H9 (cell line): ENCODE data around the gene TSKU. TPM values are rescaled to one million over a fixed set of nuclear protein-coding genes. Genes with fewer than 3 reads are reported as not detected.

Experiments
- DNase-seq: peaks from one replicate; pipeline ENCODE4 v3.0.0-alpha.2; 2017
- H2AFZ ChIP-seq: one replicate; pipeline ENCODE4 v1.6.1; 2013; ENCODE audit warnings: mild to moderate bottlenecking, low read length, control low read depth, moderate library complexity
- H2AK5ac ChIP-seq: 2 replicates; pipeline ENCODE4 v1.6.1; 2013; ENCODE audit warnings: low read length, control low read depth, mixed read lengths; ENCODE audit not compliant: insufficient read length
- H2BK120ac ChIP-seq: one replicate; pipeline ENCODE4 v1.6.1; 2013; ENCODE audit warnings: low read depth, mild to moderate bottlenecking, low read length, control low read depth, inconsistent platforms; ENCODE audit not compliant: poor library complexity, severe bottlenecking
- H2BK12ac ChIP-seq: 2 replicates; pipeline ENCODE4 v1.6.1; 2013; ENCODE audit warnings: low read length, control low read depth, mixed read lengths, low read depth; ENCODE audit not compliant: insufficient read length
- H2BK15ac ChIP-seq: 2 replicates; pipeline ENCODE4 v1.6.1; 2013; ENCODE audit warnings: low read depth, low read length, control low read depth
- H2BK20ac ChIP-seq: one replicate; pipeline ENCODE4 v1.6.1; 2013; ENCODE audit warnings: low read depth, mild to moderate bottlenecking, low read length, control low read depth, inconsistent platforms; ENCODE audit not compliant: poor library complexity, severe bottlenecking
- H2BK5ac ChIP-seq: 2 replicates; pipeline ENCODE4 v1.6.1; 2013; ENCODE audit warnings: low read length, control low read depth, mixed read lengths; ENCODE audit not compliant: insufficient read length
- H3K14ac ChIP-seq: 2 replicates; pipeline ENCODE4 v1.6.1; 2013; ENCODE audit warnings: low read length, control low read depth; ENCODE audit not compliant: insufficient read depth
- H3K18ac ChIP-seq: 2 replicates; pipeline ENCODE4 v1.6.1; 2013; ENCODE audit warnings: low read depth, mild to moderate bottlenecking, mixed read lengths, low read length, control low read depth; ENCODE audit not compliant: insufficient read length
- H3K23ac ChIP-seq: 2 replicates; pipeline ENCODE4 v1.6.1; 2013; ENCODE audit warnings: low read length, control low read depth, mixed read lengths, low read depth; ENCODE audit not compliant: insufficient read length
- H3K23me2 ChIP-seq: 2 replicates; pipeline ENCODE4 v1.6.1; 2013; ENCODE audit warnings: low read depth, mild to moderate bottlenecking, mixed read lengths, low read length, control low read depth; ENCODE audit not compliant: insufficient read length, poor library complexity, severe bottlenecking
- H3K27ac ChIP-seq: 2 replicates; pipeline ENCODE4 v1.5.1; 2013; ENCODE audit warnings: low read length, control low read depth, mixed read lengths, low read depth; ENCODE audit not compliant: insufficient read length
- H3K27me3 ChIP-seq: 2 replicates; pipeline ENCODE4 v1.6.1; 2013; ENCODE audit warnings: low read length, control low read depth, inconsistent platforms; ENCODE audit not compliant: insufficient read depth
- H3K4ac ChIP-seq: 2 replicates; pipeline ENCODE4 v1.6.1; 2013; ENCODE audit warnings: low read depth, mild to moderate bottlenecking, control low read depth, inconsistent platforms, low read length, moderate library complexity
- H3K4me1 ChIP-seq: 2 replicates; pipeline ENCODE4 v1.6.1; 2013; ENCODE audit warnings: low read length, control low read depth, inconsistent platforms; ENCODE audit not compliant: insufficient read depth
- H3K4me2 ChIP-seq: 2 replicates; pipeline ENCODE4 v1.6.1; 2013; ENCODE audit warnings: low read length, control low read depth, mixed read lengths; ENCODE audit not compliant: insufficient read length, insufficient read depth
- H3K56ac ChIP-seq: 2 replicates; pipeline ENCODE4 v1.6.1; 2013; ENCODE audit warnings: low read depth, mild to moderate bottlenecking, mixed read lengths, low read length, control low read depth; ENCODE audit not compliant: insufficient read length
- H3K79me1 ChIP-seq: 2 replicates; pipeline ENCODE4 v1.6.1; 2013; ENCODE audit warnings: low read depth, mild to moderate bottlenecking, moderate library complexity, low read length, control low read depth, inconsistent platforms; ENCODE audit not compliant: insufficient read depth, poor library complexity, severe bottlenecking
- H3K79me2 ChIP-seq: 2 replicates; pipeline ENCODE4 v1.6.1; 2013; ENCODE audit warnings: low read length, control low read depth, inconsistent platforms; ENCODE audit not compliant: insufficient read depth
- H3K9ac ChIP-seq: 2 replicates; pipeline ENCODE4 v1.6.1; 2013; ENCODE audit warnings: low read length, control low read depth, mixed read lengths; ENCODE audit not compliant: insufficient read length; ENCODE audit errors: extremely low read depth
- H3K9me3 ChIP-seq: one replicate; pipeline ENCODE4 v1.6.1; 2013; ENCODE audit warnings: low read depth, low read length, inconsistent platforms; ENCODE audit not compliant: control insufficient read depth
- H3T11ph ChIP-seq: one replicate; pipeline ENCODE4 v1.6.1; 2013; ENCODE audit warnings: mild to moderate bottlenecking, low read length, control low read depth, inconsistent platforms
- H4K20me1 ChIP-seq: one replicate; pipeline ENCODE4 v1.6.1; 2013; ENCODE audit not compliant: control insufficient read depth, insufficient read length, insufficient read depth
- H4K5ac ChIP-seq: 2 replicates; pipeline ENCODE4 v1.6.1; 2013; ENCODE audit warnings: low read depth, mild to moderate bottlenecking, mixed read lengths, low read length, control low read depth; ENCODE audit not compliant: insufficient read length
- H4K8ac ChIP-seq: replicated peaks from 2 replicates; pipeline ENCODE4 v1.6.1; 2013; ENCODE audit warnings: low read length, control low read depth, mixed read lengths, low read depth; ENCODE audit not compliant: insufficient read length
- H4K91ac ChIP-seq: 2 replicates; pipeline ENCODE4 v1.6.1; 2013; ENCODE audit warnings: low read depth, mild to moderate bottlenecking, moderate library complexity, mixed read lengths, low read length, control low read depth; ENCODE audit not compliant: insufficient read length
- H3K27ac Mint-ChIP-seq, 3 experiments: 2 replicates in 2 of 3; 3 replicates in 1 of 3; pipeline ENCODE4 v1.8.0; 2020 to 2021; ENCODE audit warnings: mixed read lengths in 3 of 3, mild to moderate bottlenecking in 1 of 3, moderate library complexity in 1 of 3
- H3K27me3 Mint-ChIP-seq: 2 replicates; pipeline ENCODE4 v1.8.0; 2021; ENCODE audit warnings: low read depth, mild to moderate bottlenecking, moderate library complexity, mixed read lengths
- H3K36me3 Mint-ChIP-seq, 3 experiments: 2 replicates in 2 of 3; 3 replicates in 1 of 3; pipeline ENCODE4 v1.8.0; 2020 to 2021; ENCODE audit warnings: low read depth in 3 of 3, mixed read lengths in 3 of 3; ENCODE audit not compliant: insufficient read depth in 1 of 3
- H3K4me1 Mint-ChIP-seq, 2 experiments: 2 replicates each; pipeline ENCODE4 v1.8.0; 2020; ENCODE audit warnings: mixed read lengths in 2 of 2
- H3K4me3 Mint-ChIP-seq, 2 experiments: 2 replicates in 1 of 2; 3 replicates in 1 of 2; pipeline ENCODE4 v1.8.0; 2020 to 2021; ENCODE audit warnings: mild to moderate bottlenecking in 2 of 2, mixed read lengths in 2 of 2, moderate library complexity in 1 of 2
- H3K9me3 Mint-ChIP-seq, 2 experiments: 2 replicates in 1 of 2; 3 replicates in 1 of 2; pipeline ENCODE4 v1.8.0; 2020; ENCODE audit warnings: mild to moderate bottlenecking in 2 of 2, mixed read lengths in 2 of 2, moderate library complexity in 1 of 2
- CTCF ChIP-seq: fragments of 200-600 bp; sonication (generic); conservative IDR thresholded peaks from 3 replicates; pipeline ENCODE4 v1.8.0; 2021; ENCODE audit warnings: antibody characterized with exemption, mild to moderate bottlenecking
- WGBS: extraction: QIAGEN DNeasy Blood & Tissue Kit; methylation state at CpG from one replicate; pipeline ENCODE4 v1.1.7; 2013; ENCODE audit warnings: missing lambda C conversion rate, low lambda C conversion rate, mixed read lengths; ENCODE audit not compliant: insufficient read length; ENCODE audit errors: extremely low coverage; 5-methylcytosine and 5-hydroxymethylcytosine counted together
- total RNA-seq: library from RNA; stranded (reverse); gene quantifications from 2 replicates; pipeline ENCODE4 v1.2.1, GENCODE V29; 2021

TSKU gene
- total RNA-seq, 1 experiment from 2014 or later = 25.4 TPM

GRCh38 chr11:76831686-76832310, 48.6 kb downstream of the TSKU start:
- no peak overlapping the region for H4K5ac ChIP-seq
- H2BK12ac ChIP-seq = no peak overlapping the region

More at GRCh38 chr11:76831686-76832310, 48.6 kb downstream of the TSKU start:
- no peak overlapping the region for H3K27ac ChIP-seq
- H2BK20ac ChIP-seq = no peak overlapping the region
- H4K8ac ChIP-seq = no peak overlapping the region
- no peak overlapping the region for H3K9ac ChIP-seq
- H4K20me1 ChIP-seq = no peaks in the 10 kb centered on the region
- H3K4me2 ChIP-seq = no peak overlapping the region
- H3K23ac ChIP-seq = no peak overlapping the region
- Mint-ChIP-seq H3K9me3 (no peaks in the 10 kb centered on the region), H3K4me1 (no peaks in the 10 kb centered on the region; a peak in 1 of 4 replicates), H3K36me3 (no peaks in the 10 kb centered on the region), H3K4me3 (no peak overlapping the region), H3K27me3 (peaks cover 4% of the 10 kb centered on the region), H3K27ac (no peak overlapping the region)
- no peak overlapping the region for H3K56ac ChIP-seq
- no peak overlapping the region for H3K4ac ChIP-seq
- no peaks in the 10 kb centered on the region for H3K27me3 ChIP-seq
- H2BK15ac ChIP-seq = no peak overlapping the region
- no peaks in the 10 kb centered on the region for H3K4me1 ChIP-seq
- no CpG with 5 or more reads among the region's 4 CpGs for WGBS
- H3K23me2 ChIP-seq = no peaks in the 10 kb centered on the region
- no peaks in the 10 kb centered on the region for H3K79me1 ChIP-seq
- no peak overlapping the region for H2AFZ ChIP-seq
- no peak overlapping the region for H4K91ac ChIP-seq
- H2BK120ac ChIP-seq = no peak overlapping the region
- H3K14ac ChIP-seq = no peak overlapping the region
- no peak overlapping the region for H2AK5ac ChIP-seq
- TF ChIP-seq CTCF = no peak
- H3K9me3 ChIP-seq = no peaks in the 10 kb centered on the region
- no peak overlapping the region for H3T11ph ChIP-seq
- DNase-seq = no peak
- no peak overlapping the region for H3K18ac ChIP-seq
- H3K79me2 ChIP-seq = no peaks in the 10 kb centered on the region
- no peak overlapping the region for H2BK5ac ChIP-seq
